ENCODE data around the gene FSTL5.

DNA sequence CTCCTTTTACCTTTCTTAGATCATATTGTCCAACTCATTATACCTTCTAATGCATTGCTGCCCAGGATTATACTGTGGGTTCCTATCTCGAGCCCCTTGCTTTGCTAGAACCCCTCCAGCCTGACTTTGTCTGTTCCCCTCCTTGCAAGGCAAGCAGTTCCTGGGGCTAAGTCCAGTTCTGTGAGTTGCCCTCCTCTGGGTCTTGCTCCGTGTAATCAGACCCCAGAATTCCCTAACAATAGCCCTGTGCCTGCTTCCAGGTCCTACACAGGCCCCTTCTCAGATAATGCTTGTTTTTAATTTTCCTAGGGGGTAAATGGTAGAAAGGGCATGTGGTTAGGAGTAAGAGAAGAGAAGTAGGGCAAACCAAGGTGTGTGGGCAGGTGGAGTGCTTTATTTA is 145.9 kb downstream of the FSTL5 start:
- no peak for TF ChIP-seq EP300 (IDR thresholded peaks at IDR 0.05)
- TF ChIP-seq, protein P1, sequence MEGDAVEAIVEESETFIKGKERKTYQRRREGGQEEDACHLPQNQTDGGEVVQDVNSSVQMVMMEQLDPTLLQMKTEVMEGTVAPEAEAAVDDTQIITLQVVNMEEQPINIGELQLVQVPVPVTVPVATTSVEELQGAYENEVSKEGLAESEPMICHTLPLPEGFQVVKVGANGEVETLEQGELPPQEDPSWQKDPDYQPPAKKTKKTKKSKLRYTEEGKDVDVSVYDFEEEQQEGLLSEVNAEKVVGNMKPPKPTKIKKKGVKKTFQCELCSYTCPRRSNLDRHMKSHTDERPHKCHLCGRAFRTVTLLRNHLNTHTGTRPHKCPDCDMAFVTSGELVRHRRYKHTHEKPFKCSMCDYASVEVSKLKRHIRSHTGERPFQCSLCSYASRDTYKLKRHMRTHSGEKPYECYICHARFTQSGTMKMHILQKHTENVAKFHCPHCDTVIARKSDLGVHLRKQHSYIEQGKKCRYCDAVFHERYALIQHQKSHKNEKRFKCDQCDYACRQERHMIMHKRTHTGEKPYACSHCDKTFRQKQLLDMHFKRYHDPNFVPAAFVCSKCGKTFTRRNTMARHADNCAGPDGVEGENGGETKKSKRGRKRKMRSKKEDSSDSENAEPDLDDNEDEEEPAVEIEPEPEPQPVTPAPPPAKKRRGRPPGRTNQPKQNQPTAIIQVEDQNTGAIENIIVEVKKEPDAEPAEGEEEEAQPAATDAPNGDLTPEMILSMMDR (IDR thresholded peaks at IDR 0.05): no peak
